ENCODE measurements around the gene PPFIBP1. TPM values are rescaled to one million over a fixed set of nuclear protein-coding genes. Genes with fewer than 3 reads are reported as not detected.

Gene PPFIBP1
- total and polyA plus RNA-seq, 4 donors: 13.6 to 150 (median 63.1) TPM

DNA sequence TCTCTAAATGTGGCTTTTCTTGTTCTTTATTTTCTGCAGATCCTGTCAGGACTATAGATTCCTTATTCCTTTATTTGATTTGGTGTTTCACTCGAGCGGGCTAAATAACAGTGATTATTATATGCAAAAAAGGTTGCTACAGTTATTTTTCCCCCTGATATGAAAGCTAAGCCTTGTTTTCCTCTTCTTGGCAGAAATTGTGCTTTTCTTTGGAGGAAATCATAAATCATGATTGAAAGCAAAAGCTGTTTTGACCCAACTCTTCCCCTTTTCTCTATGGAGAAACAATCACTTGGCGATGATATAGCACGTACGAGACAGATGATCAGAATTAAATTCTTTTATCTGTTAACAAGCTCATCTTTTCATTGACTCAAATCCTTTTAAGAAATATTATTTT lies 31.4 kb downstream of the PPFIBP1 start:
- no peak overlapping the region for H3K4me3 ChIP-seq
- H3K27ac ChIP-seq (ENCODE audit: low read depth in 1 of 2, low read length in 1 of 2): peak overlapping the region in 1 of 2 donors; percentile 90
- 15 to 42% methylated on average over 5 of the region's 5 CpGs for WGBS, 2 donors
- H3K9me3 ChIP-seq (ENCODE audit: control insufficient read depth in 4 of 4, insufficient read depth in 3 of 4, low read length in 3 of 4): no peaks in the 10 kb centered on the region
- ATAC-seq (ENCODE audit: insufficient read depth, low FRiP score) (no peak), DNase-seq (peak in 2 of 3 donors; percentile 78 to 83)
- H3K36me3 ChIP-seq (ENCODE audit: control insufficient read depth in 4 of 4, insufficient read depth in 4 of 4, low read length in 4 of 4): no peaks in the 10 kb centered on the region
- H3K9ac ChIP-seq (ENCODE audit: insufficient read depth in 1 of 2, low read length in 2 of 2): peak overlapping the region in 1 of 2 donors; percentile 66
- TF ChIP-seq, protein P1, sequence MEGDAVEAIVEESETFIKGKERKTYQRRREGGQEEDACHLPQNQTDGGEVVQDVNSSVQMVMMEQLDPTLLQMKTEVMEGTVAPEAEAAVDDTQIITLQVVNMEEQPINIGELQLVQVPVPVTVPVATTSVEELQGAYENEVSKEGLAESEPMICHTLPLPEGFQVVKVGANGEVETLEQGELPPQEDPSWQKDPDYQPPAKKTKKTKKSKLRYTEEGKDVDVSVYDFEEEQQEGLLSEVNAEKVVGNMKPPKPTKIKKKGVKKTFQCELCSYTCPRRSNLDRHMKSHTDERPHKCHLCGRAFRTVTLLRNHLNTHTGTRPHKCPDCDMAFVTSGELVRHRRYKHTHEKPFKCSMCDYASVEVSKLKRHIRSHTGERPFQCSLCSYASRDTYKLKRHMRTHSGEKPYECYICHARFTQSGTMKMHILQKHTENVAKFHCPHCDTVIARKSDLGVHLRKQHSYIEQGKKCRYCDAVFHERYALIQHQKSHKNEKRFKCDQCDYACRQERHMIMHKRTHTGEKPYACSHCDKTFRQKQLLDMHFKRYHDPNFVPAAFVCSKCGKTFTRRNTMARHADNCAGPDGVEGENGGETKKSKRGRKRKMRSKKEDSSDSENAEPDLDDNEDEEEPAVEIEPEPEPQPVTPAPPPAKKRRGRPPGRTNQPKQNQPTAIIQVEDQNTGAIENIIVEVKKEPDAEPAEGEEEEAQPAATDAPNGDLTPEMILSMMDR (IDR thresholded peaks at IDR 0.05; ENCODE audit: control extremely low read depth, extremely low read depth): no peak
- no peaks in the 10 kb centered on the region for H3K27me3 ChIP-seq (ENCODE audit: control insufficient read depth in 3 of 3, insufficient read depth in 3 of 3, low read length in 2 of 3)
- H3K4me1 ChIP-seq (ENCODE audit: control insufficient read depth in 5 of 5, insufficient read depth in 5 of 5, low read length in 5 of 5): peaks cover 11 to 75% (median 51%) of the 10 kb centered on the region in 5 donors

DNA sequence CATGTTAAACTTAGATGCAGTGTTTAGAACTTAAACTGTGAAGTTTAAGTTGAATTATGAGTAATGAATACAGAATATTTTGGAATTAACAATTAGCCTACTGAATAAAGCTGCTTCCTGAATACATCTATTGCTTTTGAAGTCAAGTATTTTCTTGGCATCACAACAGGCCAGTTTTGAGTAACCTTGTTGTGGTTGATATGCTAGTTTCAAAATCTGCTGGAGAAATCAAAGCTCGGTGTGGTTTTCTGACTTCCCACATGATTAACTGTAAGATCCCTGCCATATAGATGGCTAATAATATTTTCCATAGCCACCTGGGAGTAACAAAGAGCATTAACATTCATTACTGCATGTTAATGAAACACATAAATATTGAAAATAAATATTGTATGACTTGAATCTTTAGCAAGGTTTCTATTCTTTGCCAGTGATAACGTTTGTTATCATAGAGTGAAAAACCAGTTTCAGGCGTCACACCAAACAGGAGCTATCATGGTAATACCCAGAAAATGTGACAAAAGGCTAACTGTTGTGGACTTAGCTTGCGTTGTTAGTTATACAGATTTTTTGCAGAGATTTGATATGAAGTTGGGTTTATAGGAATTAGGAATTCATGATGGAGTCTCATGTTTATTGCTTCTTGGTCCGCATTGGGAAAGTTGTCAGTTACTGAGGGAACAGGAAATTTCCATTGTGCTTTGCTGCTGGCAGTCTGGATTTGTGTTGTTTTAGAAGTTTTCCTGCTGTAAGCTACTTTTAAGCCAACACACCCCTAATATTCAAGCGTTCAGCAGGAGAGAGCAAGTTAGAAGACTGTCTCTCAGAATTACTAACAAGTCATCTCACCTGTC lies 32.1 kb downstream of the PPFIBP1 start:
- H3K9ac ChIP-seq (ENCODE audit: insufficient read depth in 1 of 2, low read length in 2 of 2): peak overlapping the region in 1 of 2 donors; percentile 46
- DNase-seq: peak in 2 of 3 donors; percentile 75 to 84
- no peaks in the 10 kb centered on the region for H3K27me3 ChIP-seq (ENCODE audit: control insufficient read depth in 3 of 3, insufficient read depth in 3 of 3, low read length in 2 of 3)
- 44 to 45% methylated on average over 6 of the region's 6 CpGs for WGBS, 2 donors
- H3K4me1 ChIP-seq (ENCODE audit: control insufficient read depth in 5 of 5, insufficient read depth in 5 of 5, low read length in 5 of 5): peaks cover 10 to 71% (median 44%) of the 10 kb centered on the region in 5 donors
- H3K27ac ChIP-seq (ENCODE audit: low read depth in 1 of 2, low read length in 1 of 2): peak overlapping the region in 1 of 2 donors; percentile 87
- no peaks in the 10 kb centered on the region for H3K9me3 ChIP-seq (ENCODE audit: control insufficient read depth in 4 of 4, insufficient read depth in 3 of 4, low read length in 3 of 4)
- TF ChIP-seq, protein P1 (IDR thresholded peaks at IDR 0.05; ENCODE audit: control extremely low read depth, extremely low read depth): no peak
- no peaks in the 10 kb centered on the region for H3K36me3 ChIP-seq (ENCODE audit: control insufficient read depth in 4 of 4, insufficient read depth in 4 of 4, low read length in 4 of 4)
- no peak overlapping the region for H3K4me3 ChIP-seq
- no peak for ATAC-seq (ENCODE audit: insufficient read depth, low FRiP score)

DNA sequence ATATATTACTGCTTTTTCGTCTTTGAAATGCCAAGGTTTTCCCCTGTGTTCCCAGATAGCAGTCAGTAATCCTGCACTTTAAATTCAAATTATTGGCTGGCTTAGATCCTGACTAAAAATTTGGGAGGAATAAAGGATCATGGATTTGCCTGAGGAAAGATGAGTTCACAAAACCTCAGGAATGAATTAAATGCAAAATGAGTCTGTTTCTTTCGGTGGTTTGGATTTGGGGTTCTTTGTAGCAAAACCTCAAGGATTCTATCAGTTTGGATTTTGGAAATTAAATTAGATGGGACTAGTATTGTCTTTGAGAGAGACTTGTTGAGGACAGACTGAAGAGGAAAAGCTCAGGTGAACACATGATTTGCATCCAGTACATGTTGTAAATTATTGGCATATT lies 36.1 kb downstream of the PPFIBP1 start:
- ATAC-seq (ENCODE audit: insufficient read depth, low FRiP score) (no peak), DNase-seq (no peak)
- Histone ChIP-seq H3K4me1 (ENCODE audit: control insufficient read depth in 5 of 5, insufficient read depth in 5 of 5, low read length in 5 of 5) (peaks cover 6 to 47% (median 16%) of the 10 kb centered on the region in 5 donors), H3K9me3 (ENCODE audit: control insufficient read depth in 4 of 4, insufficient read depth in 3 of 4, low read length in 3 of 4) (no peaks in the 10 kb centered on the region), H3K27me3 (ENCODE audit: control insufficient read depth in 3 of 3, insufficient read depth in 3 of 3, low read length in 2 of 3) (no peaks in the 10 kb centered on the region), H3K27ac (ENCODE audit: low read depth in 1 of 2, low read length in 1 of 2) (no peak overlapping the region), H3K36me3 (ENCODE audit: control insufficient read depth in 4 of 4, insufficient read depth in 4 of 4, low read length in 4 of 4) (no peaks in the 10 kb centered on the region), H3K9ac (ENCODE audit: insufficient read depth in 1 of 2, low read length in 2 of 2) (no peak overlapping the region), H3K4me3 (no peak overlapping the region)
- TF ChIP-seq, protein P1 (IDR thresholded peaks at IDR 0.05; ENCODE audit: control extremely low read depth, extremely low read depth): no peak
- WGBS, 2 donors: 89 to 94% methylated on average over 2 of the region's 2 CpGs

Data from lung (tissue), 12 donors.